ENCODE data around the gene CCDC57.
A peak's percentile ranks its signal among the peaks of the same experiment; 100 is the strongest.

Gene CCDC57

GRCh38 chr17:82246040-82246364, 33.4 kb upstream of the CCDC57 start:
- no peak for DNase-seq (ENCODE audit: low read depth)

GRCh38 chr17:82245134-82246039, 32.7 kb upstream of the CCDC57 start:
- DNase-seq (ENCODE audit: low read depth), result no peak

- DNase-seq (ENCODE audit: low read depth), result no peak
These were observed 31.9 kb upstream of the CCDC57 start for GRCh38 chr17:82244413-82245133.

- DNase-seq (ENCODE audit: low read depth), result no peak
These were observed 31.2 kb upstream of the CCDC57 start for GRCh38 chr17:82243648-82244412.

GRCh38 chr17:82242977-82243647, 30.5 kb upstream of the CCDC57 start:
- no peak for DNase-seq (ENCODE audit: low read depth)

GRCh38 chr17:82242698-82242976, 30.0 kb upstream of the CCDC57 start:
- no peak for DNase-seq (ENCODE audit: low read depth)

- no peak for DNase-seq (ENCODE audit: low read depth)
These were observed 29.5 kb upstream of the CCDC57 start for GRCh38 chr17:82241926-82242697.

GRCh38 chr17:82241183-82241925, 28.7 kb upstream of the CCDC57 start:
- no peak for DNase-seq (ENCODE audit: low read depth)

- no peak for DNase-seq (ENCODE audit: low read depth)
These were observed 28.0 kb upstream of the CCDC57 start for GRCh38 chr17:82240506-82241182.

GRCh38 chr17:82239926-82240505, 27.4 kb upstream of the CCDC57 start:
- DNase-seq (ENCODE audit: low read depth), result no peak

GRCh38 chr17:82239401-82239925, 26.8 kb upstream of the CCDC57 start:
- no peak for DNase-seq (ENCODE audit: low read depth)

- DNase-seq (ENCODE audit: low read depth), result peak; percentile 62
These were observed 26.0 kb upstream of the CCDC57 start for GRCh38 chr17:82238472-82239201.

- no peak for DNase-seq (ENCODE audit: low read depth)
These were observed 25.3 kb upstream of the CCDC57 start for GRCh38 chr17:82237746-82238471.

GRCh38 chr17:82237083-82237745, 24.6 kb upstream of the CCDC57 start:
- no peak for DNase-seq (ENCODE audit: low read depth)

- DNase-seq (ENCODE audit: low read depth), result peak; percentile 63
These were observed 23.7 kb upstream of the CCDC57 start for GRCh38 chr17:82236142-82236971.

GRCh38 chr17:82235775-82236141, 23.1 kb upstream of the CCDC57 start:
- DNase-seq (ENCODE audit: low read depth), result no peak

Data from activated T-cell treated with anti-CD3 and anti-CD28 coated beads for 48 hours (primary cell).